Endothelial cell of umbilical vein (primary cell): ENCODE measurements around the gene TSPAN33.

Experiments used
- CTCF ChIP-seq, 2 donors: IDR thresholded peaks; 1 replicate in 1 of 2; 2 replicates in 1 of 2; pipeline ENCODE4 v1.5.1; 2011; ENCODE audit warnings: low read length in 2 of 2, mild to moderate bottlenecking in 2 of 2, moderate library complexity in 2 of 2, control low read depth in 1 of 2, inconsistent platforms in 1 of 2, low read depth in 1 of 2; ENCODE audit not compliant: insufficient read depth in 1 of 2; ENCODE audit errors: extremely low read depth in 1 of 2
- EZH2 ChIP-seq: IDR thresholded peaks from 2 replicates; pipeline ENCODE4 v1.6.1; 2012; ENCODE audit warnings: borderline replicate concordance, low read depth, mild to moderate bottlenecking, moderate library complexity, low read length, inconsistent platforms; ENCODE audit not compliant: severe bottlenecking
- FOS ChIP-seq: IDR thresholded peaks from 2 replicates; pipeline ENCODE4 v1.6.1; 2011; ENCODE audit warnings: mild to moderate bottlenecking, low read length, moderate library complexity, borderline replicate concordance; ENCODE audit not compliant: insufficient read depth
- GATA2 ChIP-seq: IDR thresholded peaks from 2 replicates; pipeline ENCODE4 v1.7.0; 2011; ENCODE audit warnings: low read depth, mild to moderate bottlenecking, moderate library complexity, mixed read lengths, low read length; ENCODE audit not compliant: insufficient read length, insufficient read depth
- JUN ChIP-seq: IDR thresholded peaks from 2 replicates; pipeline ENCODE4 v1.6.1; 2011; ENCODE audit warnings: borderline replicate concordance, low read depth; ENCODE audit not compliant: insufficient read length, insufficient read depth
- MAX ChIP-seq: IDR thresholded peaks from 2 replicates; pipeline ENCODE4 v1.6.1; 2011; ENCODE audit not compliant: insufficient read depth, insufficient read length
- MYC ChIP-seq: IDR thresholded peaks from one replicate; pipeline ENCODE4 v1.6.1; 2011; ENCODE audit warnings: mild to moderate bottlenecking, low read depth, low read length
- POLR2A ChIP-seq: IDR thresholded peaks from 2 replicates; pipeline ENCODE4 v1.6.1; 2012; ENCODE audit warnings: low read depth, mild to moderate bottlenecking, control low read depth, low read length
- POLR2AphosphoS5 ChIP-seq: IDR thresholded peaks from 2 replicates; pipeline ENCODE4 v1.6.1; 2012; ENCODE audit warnings: low read depth, mild to moderate bottlenecking, control low read depth, low read length, moderate library complexity; ENCODE audit not compliant: insufficient read depth

- TF ChIP-seq POLR2AphosphoS5 (no peak), CTCF (IDR thresholded peaks at IDR 0.05; ENCODE audit: extremely low read depth in 1 of 2, insufficient read depth in 1 of 2, low read depth in 1 of 2, low read length in 2 of 2) (no peak), JUN (no peak), POLR2A (no peak), EZH2 (no peak), FOS (no peak), MYC (no peak), MAX (no peak), GATA2 (no peak)
Measured at GRCh38 chr7:129197771-129198170, 53.3 kb downstream of the TSPAN33 start.
